GM18508 (cell line): ENCODE measurements around the gene CORIN.

ENCODE experiments used
- ATAC-seq: cut with Tn5 transposase; IDR thresholded peaks from one replicate; pipeline ENCODE4 v1.9.1; 2021; ENCODE audit warnings: moderate number of reproducible peaks; ENCODE audit not compliant: insufficient read depth, unreplicated experiment

The CORIN gene

DNA sequence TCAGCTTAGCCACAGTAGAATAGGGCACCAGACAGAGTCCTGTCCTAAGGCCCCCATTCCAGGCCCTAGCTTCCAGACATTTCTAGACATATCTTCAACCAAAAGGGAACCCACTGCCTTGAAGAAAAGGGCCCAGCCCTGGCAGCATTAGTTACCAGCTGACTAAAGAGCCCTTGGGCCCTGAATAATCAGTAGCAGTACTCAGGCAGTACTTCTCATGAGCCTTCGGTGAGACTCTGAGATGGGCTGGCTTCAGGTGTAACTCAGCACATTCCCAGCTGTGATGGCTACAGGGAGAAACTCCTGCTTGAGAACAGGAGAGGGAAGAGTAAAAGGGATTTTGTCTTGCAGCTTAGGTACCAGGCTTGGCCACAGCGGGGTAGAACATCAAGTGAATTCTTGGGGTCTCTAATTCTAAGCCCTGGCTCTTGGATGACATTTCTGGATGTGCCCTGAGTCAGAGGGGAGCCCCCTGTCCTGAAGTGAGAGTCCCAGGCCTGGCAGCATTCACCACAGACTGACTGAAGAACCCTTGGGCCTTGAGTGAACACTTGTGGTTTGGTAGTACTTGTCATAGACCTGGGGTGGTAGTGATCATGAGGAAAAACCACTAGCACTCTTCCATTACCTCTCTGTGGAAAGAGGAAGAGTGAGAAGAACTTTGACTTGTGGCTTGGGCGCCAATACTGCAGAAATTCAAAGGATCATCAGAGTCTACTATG, 182.7 kb downstream of the CORIN start:
- no peak for ATAC-seq

DNA sequence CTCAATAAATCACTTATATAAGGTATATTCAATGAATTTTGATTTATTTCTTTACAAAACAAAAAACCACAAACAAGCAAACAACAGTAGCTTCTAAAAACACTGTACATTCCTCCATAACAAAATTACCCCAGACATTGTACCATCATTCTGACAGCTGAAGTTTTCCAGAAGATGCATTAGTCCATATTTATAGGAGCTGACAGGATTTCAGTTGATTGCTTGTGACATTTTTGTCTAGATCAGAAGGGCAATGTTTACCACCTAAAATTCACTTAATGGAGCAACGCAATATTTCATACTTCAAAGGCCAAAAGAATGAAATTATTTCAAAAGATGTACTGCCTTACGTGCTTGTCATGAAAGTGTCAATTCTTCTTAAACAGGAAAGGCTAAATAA, 185.8 kb downstream of the CORIN start:
- ATAC-seq: no peak

DNA sequence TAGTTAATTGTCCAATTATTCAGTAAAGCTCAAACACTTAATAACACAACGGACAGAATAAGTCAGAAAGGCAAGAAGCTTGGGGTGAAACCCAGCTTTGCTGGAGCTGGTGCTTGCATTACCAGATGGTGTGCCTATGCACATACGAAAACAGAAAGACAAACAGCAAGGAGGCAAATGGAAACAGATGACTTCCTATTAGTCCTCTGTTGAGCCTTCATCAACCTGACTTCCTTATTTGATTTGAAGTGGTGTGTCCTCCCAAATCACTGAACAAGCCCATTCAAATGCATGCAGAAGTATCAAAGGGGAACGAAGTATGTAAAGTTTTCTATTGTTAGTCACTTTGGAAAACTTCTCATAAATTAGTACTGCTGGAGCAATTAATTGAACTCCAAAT, 186.6 kb downstream of the CORIN start:
- ATAC-seq: no peak

- ATAC-seq: no peak
Observed at GRCh38 chr4:47650584-47651130, 187.2 kb downstream of the CORIN start.

- no peak for ATAC-seq
Observed at GRCh38 chr4:47647544-47647943, 190.3 kb downstream of the CORIN start.

- no peak for ATAC-seq
Observed at GRCh38 chr4:47647029-47647428, 190.8 kb downstream of the CORIN start.

DNA sequence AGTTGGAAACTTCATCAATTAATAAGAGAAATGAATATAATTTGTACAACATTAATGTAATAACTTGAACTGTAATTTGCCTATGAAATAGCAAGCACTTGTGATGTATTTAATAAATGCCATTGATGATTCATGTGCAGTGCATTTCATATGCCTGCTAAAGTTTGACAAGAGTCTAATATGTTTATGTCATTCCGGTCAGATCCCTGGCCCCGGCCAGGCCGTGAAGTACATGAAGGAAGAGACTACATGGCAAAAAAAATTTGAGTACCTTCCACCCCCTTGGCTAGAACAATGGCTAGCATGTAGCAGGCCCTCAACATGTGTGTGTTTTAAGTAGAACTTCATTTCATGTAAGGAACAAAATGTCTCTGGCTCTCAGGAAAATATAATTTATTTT, 191.5 kb downstream of the CORIN start:
- ATAC-seq: no peak

DNA sequence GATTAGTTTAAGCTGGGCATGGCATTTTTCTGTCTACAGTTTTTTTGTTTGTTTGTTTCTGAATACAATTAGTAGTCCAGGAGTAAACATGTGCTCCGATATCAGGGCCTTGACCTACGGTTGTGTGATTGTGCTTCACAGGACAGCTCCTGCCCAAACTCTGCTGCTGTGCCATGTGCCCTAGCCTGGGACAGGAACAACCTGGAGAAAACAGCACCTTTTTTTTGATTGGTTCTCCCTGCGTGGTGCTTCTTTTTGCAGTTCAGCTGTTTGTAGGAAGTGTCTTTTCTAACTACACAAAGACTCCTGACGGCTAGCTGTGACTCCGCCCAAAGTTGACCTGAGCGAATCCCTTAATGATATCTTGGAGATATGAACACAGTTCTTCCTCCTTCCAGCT, 194.0 kb downstream of the CORIN start:
- ATAC-seq: no peak

DNA sequence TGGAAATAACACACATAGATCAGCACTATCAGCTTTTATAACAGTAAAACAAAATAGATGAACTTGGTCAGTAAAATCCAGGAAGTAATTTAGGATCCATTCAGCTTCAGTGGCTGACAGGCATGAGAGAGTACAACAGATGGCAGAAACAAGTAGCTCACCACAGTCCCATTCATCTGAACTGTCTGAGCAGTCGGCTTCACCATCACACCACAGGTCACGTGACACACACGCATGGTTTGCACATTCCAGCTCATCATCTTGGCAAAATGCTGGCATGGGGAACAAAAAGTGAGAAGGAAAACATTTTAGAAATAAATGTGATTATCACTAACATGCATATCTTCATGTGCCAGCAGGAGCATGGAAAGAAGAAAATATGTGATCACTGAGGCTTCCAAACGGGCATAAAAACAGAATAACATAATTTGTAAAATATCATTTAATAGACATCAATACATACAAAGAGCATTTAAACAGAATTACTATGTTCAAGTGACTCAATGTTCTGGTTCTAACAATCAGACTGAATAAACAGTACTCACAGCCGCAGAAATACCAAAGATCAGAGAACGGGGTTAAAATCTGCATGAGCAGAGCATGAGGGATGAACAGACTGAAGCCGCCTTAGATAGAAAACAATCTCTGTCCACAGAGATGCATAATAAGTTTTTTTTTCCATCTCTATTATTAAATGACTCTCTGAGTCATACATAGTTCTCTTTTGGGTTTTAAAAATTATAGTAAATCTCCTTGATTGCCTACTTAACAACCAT, 194.7 kb downstream of the CORIN start:
- ATAC-seq: no peak

- ATAC-seq: no peak
Observed at GRCh38 chr4:47642191-47642830, 195.6 kb downstream of the CORIN start.

DNA sequence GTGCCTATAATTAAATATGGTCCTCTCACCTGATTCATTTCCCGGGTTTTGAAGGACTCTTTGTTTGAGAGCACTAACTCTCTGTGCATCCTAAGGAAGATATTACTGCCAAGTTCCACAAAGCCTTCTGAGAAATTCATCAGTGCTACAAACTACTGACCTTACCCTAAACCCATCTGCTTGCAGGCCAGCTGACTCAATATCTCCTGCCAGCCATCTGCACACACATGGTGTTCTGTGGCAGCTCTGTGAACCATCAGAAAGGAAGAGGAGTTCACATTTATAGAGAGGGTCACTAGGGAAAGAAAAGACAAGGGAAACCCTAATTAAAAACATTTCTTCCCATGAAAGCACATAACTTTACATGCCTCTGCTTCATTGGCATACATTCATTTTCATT, 196.1 kb downstream of the CORIN start:
- no peak for ATAC-seq

DNA sequence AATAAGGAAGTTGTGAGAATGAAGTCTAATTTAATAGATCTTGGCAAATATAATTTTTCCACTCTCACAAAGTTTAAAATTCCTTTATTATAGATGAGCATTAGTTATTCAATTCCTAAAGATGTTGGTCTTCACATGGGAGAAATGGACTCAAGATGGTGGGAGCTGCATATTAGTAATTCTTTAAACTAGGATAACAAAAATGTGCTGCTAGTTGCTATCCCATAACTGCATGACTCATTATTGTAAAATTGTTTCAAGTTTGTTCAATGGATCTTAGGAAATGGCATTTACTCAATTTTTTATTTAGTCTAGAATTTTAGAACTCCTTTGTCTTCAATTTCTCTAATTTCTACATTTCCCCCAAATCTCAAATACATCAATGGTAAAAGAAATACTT, 197.0 kb downstream of the CORIN start:
- ATAC-seq: no peak

GRCh38 chr4:47639531-47639930, 198.3 kb downstream of the CORIN start:
- ATAC-seq: no peak

DNA sequence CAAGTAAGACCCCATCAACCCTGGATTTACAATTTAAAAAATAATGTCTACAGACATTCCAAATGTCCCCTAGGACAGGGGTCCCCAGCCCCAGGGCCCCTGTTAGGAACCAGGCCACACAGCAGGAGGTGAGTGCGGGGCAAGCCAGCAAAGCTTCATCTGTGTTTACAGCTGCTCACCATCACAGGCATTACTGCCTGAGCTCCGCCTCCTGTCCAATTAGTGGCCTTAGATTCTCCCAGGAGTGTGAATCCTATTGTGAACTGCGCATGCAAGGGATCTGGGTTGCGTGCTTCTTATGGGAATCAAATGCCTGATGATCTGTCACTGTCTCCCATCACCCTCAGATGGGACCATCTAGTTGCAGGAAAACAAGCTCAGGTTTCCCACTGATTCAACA, 206.7 kb downstream of the CORIN start:
- ATAC-seq: no peak

DNA sequence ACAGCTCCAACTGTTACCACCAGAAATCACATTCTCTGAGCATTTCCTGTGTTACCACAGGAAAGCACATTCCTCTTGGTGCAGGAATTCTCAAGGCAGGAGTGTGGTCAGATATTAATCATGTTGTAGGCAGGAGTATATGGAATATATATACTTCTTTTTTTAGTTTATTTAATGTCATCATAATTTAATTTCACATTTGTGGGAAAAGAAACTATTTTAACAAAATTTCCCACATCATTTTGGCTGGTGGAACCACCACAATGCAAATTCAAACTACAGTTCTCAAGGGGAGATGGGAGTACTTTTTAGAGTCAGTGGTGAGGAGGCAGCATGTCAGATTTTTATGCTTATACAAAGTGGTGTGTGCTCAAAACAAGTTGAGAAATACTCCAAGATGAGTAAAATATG, 213.8 kb downstream of the CORIN start:
- ATAC-seq: no peak

- ATAC-seq: no peak
Observed at GRCh38 chr4:47621181-47621580, 216.7 kb downstream of the CORIN start.

DNA sequence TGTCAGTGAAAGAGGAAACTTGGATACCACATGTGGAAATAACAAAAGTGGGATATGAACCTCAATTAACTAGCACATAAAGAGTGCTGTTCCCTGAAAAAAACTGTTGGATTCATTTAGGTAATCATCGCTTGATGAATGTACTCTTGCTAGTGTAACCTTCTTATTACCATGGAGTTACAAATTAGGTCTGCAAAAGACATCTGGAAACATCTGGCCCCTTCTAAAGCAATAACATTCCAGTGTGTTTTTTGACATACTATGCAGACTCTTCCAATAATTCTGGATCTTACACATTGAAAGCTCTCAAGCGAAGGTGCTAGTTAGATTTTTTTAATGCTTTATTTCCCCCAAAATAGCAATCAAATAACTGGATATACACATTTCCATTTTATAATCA, 218.2 kb downstream of the CORIN start:
- ATAC-seq: no peak

DNA sequence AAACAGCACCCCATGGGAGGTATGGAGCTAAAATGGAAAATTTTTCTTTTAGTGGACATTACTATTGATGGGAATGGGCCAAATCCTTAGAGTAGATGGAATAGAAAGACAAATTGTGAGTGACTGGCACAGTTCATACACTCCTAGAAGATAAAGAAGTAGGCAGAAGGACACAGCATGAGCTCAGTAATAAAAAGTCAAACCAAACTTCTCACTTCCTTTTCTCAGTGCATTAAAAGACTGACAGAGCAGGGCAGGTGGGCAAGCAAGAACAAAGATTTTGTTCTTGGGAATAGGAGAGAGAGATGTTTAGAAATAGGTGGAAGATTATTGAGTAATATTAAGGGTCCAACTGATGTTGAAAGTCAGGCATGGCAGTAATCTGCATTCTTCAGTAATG, 220.3 kb downstream of the CORIN start:
- no peak for ATAC-seq

DNA sequence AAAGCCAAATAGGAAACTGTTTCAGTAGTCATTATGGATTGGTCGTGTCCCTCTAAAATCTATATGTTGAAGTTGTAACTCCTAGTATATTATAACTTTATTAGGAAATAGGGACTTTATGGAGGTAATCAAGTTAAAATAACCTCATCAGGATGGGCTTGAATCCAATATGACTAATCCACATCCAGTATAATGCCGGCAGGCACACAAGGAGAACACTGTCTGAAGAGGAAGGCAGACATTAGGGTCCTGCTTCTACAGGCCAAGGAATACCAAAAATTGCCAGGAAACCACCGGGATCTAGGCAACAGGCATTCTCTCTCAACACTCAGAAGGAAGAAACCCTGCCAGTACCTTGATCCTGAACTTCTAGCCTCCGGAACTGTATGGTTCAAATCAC, 222.5 kb downstream of the CORIN start:
- no peak for ATAC-seq

DNA sequence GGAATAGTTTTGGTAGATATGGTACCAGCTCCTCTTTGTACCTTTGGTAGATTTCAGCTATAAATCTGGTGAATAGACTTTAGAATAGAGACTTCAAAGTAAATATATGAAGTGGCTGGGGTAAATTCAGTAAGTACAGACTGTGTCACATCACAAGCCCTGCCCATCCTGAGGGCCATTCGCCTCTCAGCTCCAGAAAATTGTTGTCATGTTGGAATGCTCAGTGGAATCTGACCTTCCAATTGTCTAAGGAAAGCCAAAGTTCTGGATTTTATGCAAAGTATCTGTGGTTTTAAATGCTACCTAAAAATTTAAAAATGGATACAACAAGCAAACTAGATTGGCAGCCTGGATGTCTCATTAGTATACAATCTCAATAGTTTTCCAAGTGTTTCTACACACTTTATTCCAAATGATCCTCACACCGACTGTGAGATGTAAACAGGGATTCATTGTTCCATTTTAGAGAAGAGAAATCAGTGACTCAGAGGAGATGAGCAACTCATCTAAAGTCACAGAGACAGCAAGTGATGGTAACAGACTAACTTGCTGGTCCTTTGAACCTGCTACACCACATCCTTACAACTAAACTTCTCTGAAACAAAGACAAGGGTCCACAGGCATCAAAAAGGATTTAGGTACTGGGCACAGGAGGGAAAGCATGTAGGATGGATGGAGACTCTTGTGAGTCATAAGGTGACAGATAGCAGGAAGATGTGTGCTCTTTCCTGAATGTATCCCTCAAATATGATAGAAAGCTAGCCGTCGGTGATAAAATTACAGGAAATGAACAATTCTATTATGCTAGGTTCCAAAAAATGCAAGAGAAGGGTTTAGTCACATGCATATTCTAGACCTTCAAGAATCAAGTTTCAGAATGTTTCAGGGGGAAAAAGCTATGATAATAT, 225.5 kb downstream of the CORIN start:
- no peak for ATAC-seq
